HS-27A (cell line): Measurements from ENCODE around the gene NR4A1.
"Not testable (repeated sequence)": the region's sequence is repeated elsewhere in the genome, so short reads cannot be mapped to it uniquely, and the experiment has no call there.

Experiments used
- DNase-seq: peaks from one replicate; pipeline ENCODE4 v3.0.0-alpha.2; 2012; ENCODE audit warnings: low read depth, missing footprints

The NR4A1 gene

GRCh38 chr12:52097045-52097666 lies 45.9 kb downstream of the NR4A1 start:
- DNase-seq = no peak

- DNase-seq = not testable (repeated sequence)
Measured at GRCh38 chr12:52104431-52105089, 53.3 kb downstream of the NR4A1 start.
